HUES48 (cell line): ENCODE results near the gene IGHMBP2.

Experiments used
- H3K27ac ChIP-seq: one replicate; pipeline ENCODE4 v1.7.0; 2013; ENCODE audit warnings: low read depth, low read length, inconsistent platforms
- H3K27me3 ChIP-seq: 2 replicates; pipeline ENCODE4 v1.6.1; 2013; ENCODE audit warnings: mild to moderate bottlenecking, low read length; ENCODE audit not compliant: control insufficient read depth, insufficient read depth
- H3K36me3 ChIP-seq: 2 replicates; pipeline ENCODE4 v1.6.1; 2013; ENCODE audit warnings: low read length; ENCODE audit not compliant: control insufficient read depth, insufficient read depth
- H3K4me1 ChIP-seq: 2 replicates; pipeline ENCODE4 v1.6.1; 2013; ENCODE audit warnings: mild to moderate bottlenecking, low read length; ENCODE audit not compliant: control insufficient read depth, insufficient read depth
- H3K4me3 ChIP-seq: 2 replicates; pipeline ENCODE4 v1.5.1; 2013; ENCODE audit warnings: mild to moderate bottlenecking, low read depth, low read length
- H3K9ac ChIP-seq: 2 replicates; pipeline ENCODE4 v1.6.1; 2013; ENCODE audit warnings: mild to moderate bottlenecking, low read depth, low read length, moderate library complexity
- H3K9me3 ChIP-seq: 2 replicates; pipeline ENCODE4 v1.6.1; 2013; ENCODE audit warnings: low read length; ENCODE audit not compliant: control insufficient read depth, insufficient read depth

The IGHMBP2 gene

GRCh38 chr11:68891351-68891948, 12.2 kb upstream of the IGHMBP2 start:
- Histone ChIP-seq H3K27me3 (no peaks in the 10 kb centered on the region), H3K36me3 (peaks cover 56% of the 10 kb centered on the region), H3K4me1 (peaks cover 13% of the 10 kb centered on the region), H3K9ac (no peak overlapping the region), H3K9me3 (no peaks in the 10 kb centered on the region), H3K27ac (no peak overlapping the region), H3K4me3 (no peak overlapping the region)

GRCh38 chr11:68892576-68892975, 11.1 kb upstream of the IGHMBP2 start:
- Histone ChIP-seq H3K36me3 (peaks cover 68% of the 10 kb centered on the region), H3K4me3 (no peak overlapping the region), H3K9ac (no peak overlapping the region), H3K27me3 (no peaks in the 10 kb centered on the region), H3K4me1 (peaks cover 13% of the 10 kb centered on the region), H3K9me3 (no peaks in the 10 kb centered on the region), H3K27ac (no peak overlapping the region)

- Histone ChIP-seq H3K4me1 (peaks cover 13% of the 10 kb centered on the region), H3K9me3 (no peaks in the 10 kb centered on the region), H3K9ac (no peak overlapping the region), H3K27ac (no peak overlapping the region), H3K27me3 (no peaks in the 10 kb centered on the region), H3K36me3 (peaks cover 75% of the 10 kb centered on the region), H3K4me3 (no peak overlapping the region)
These were observed 10.4 kb upstream of the IGHMBP2 start for GRCh38 chr11:68893282-68893681.

- no peaks in the 10 kb centered on the region for H3K4me1 ChIP-seq
- H3K36me3 ChIP-seq: peaks cover 86% of the 10 kb centered on the region
- H3K27ac ChIP-seq: no peak overlapping the region
- H3K9me3 ChIP-seq: no peaks in the 10 kb centered on the region
- H3K4me3 ChIP-seq: no peak overlapping the region
- H3K27me3 ChIP-seq: no peaks in the 10 kb centered on the region
- H3K9ac ChIP-seq: no peak overlapping the region
These were observed 7.3 kb upstream of the IGHMBP2 start for GRCh38 chr11:68896171-68896959.

- H3K9ac ChIP-seq: no peak overlapping the region
These were observed 6.2 kb upstream of the IGHMBP2 start for GRCh38 chr11:68897441-68897840.

GRCh38 chr11:68900835-68901381, 2.8 kb upstream of the IGHMBP2 start:
- Histone ChIP-seq H3K4me3 (no peak overlapping the region), H3K9me3 (no peaks in the 10 kb centered on the region), H3K36me3 (peaks cover 47% of the 10 kb centered on the region), H3K4me1 (peaks cover 11% of the 10 kb centered on the region), H3K27me3 (no peaks in the 10 kb centered on the region), H3K9ac (no peak overlapping the region), H3K27ac (no peak overlapping the region)

More at GRCh38 chr11:68897441-68897840, 6.2 kb upstream of the IGHMBP2 start:
- Histone ChIP-seq H3K36me3 (peaks cover 79% of the 10 kb centered on the region), H3K4me1 (peaks cover 1% of the 10 kb centered on the region), H3K9me3 (no peaks in the 10 kb centered on the region), H3K27me3 (no peaks in the 10 kb centered on the region), H3K27ac (no peak overlapping the region), H3K4me3 (no peak overlapping the region)

- Histone ChIP-seq H3K9me3 (no peaks in the 10 kb centered on the region), H3K4me3 (peak overlapping the region; percentile 82), H3K27ac (peak overlapping the region; percentile 78)
These were observed 657 bp downstream of the IGHMBP2 start for GRCh38 chr11:68904248-68904847.

GRCh38 chr11:68905421-68906360, 2.0 kb downstream of the IGHMBP2 start:
- H3K27me3 ChIP-seq: no peaks in the 10 kb centered on the region
- no peak overlapping the region for H3K27ac ChIP-seq
- H3K9ac ChIP-seq: no peak overlapping the region
- H3K4me1 ChIP-seq: peaks cover 11% of the 10 kb centered on the region
- H3K4me3 ChIP-seq: no peak overlapping the region
- H3K36me3 ChIP-seq: peaks cover 35% of the 10 kb centered on the region
- no peaks in the 10 kb centered on the region for H3K9me3 ChIP-seq

More at GRCh38 chr11:68904248-68904847, 657 bp downstream of the IGHMBP2 start:
- peaks cover 38% of the 10 kb centered on the region for H3K36me3 ChIP-seq
- H3K9ac ChIP-seq: peak overlapping the region; percentile 74
- H3K27me3 ChIP-seq: no peaks in the 10 kb centered on the region
- peaks cover 11% of the 10 kb centered on the region for H3K4me1 ChIP-seq

GRCh38 chr11:68908273-68908672, 4.6 kb downstream of the IGHMBP2 start:
- no peaks in the 10 kb centered on the region for H3K27me3 ChIP-seq
- no peak overlapping the region for H3K27ac ChIP-seq
- no peak overlapping the region for H3K4me3 ChIP-seq
- no peaks in the 10 kb centered on the region for H3K9me3 ChIP-seq
- H3K36me3 ChIP-seq: peaks cover 53% of the 10 kb centered on the region
- peaks cover 4% of the 10 kb centered on the region; the same call in 1 of the 2 replicates for H3K4me1 ChIP-seq
- no peak overlapping the region for H3K9ac ChIP-seq

- no peak overlapping the region for H3K9ac ChIP-seq
- H3K27me3 ChIP-seq: no peaks in the 10 kb centered on the region
- H3K27ac ChIP-seq: no peak overlapping the region
- no peak overlapping the region for H3K4me3 ChIP-seq
- no peaks in the 10 kb centered on the region for H3K9me3 ChIP-seq
- H3K36me3 ChIP-seq: peaks cover 78% of the 10 kb centered on the region
- no peaks in the 10 kb centered on the region for H3K4me1 ChIP-seq
These were observed 7.3 kb downstream of the IGHMBP2 start for GRCh38 chr11:68910965-68911364.
